H1 (cell line): ENCODE results near the gene ZFYVE27. TPM values are rescaled to one million over a fixed set of nuclear protein-coding genes. Genes with fewer than 3 reads are reported as not detected.

Experiments
- ATF2 ChIP-seq: IDR thresholded peaks from 2 replicates; pipeline ENCODE4 v1.6.1; 2012; ENCODE audit warnings: low read length, inconsistent platforms
- CBX5 ChIP-seq: fragments of 300-800, 300-1000 bp; sonication (generic); IDR thresholded peaks from 2 replicates; pipeline ENCODE4 v1.7.1; 2016; ENCODE audit warnings: antibody characterized with exemption, low read length, low read depth
- HDAC6 ChIP-seq: IDR thresholded peaks from one replicate; pipeline ENCODE4 v1.7.1; 2012; ENCODE audit warnings: low read depth, mild to moderate bottlenecking, inconsistent platforms, low read length, moderate library complexity
- MAX ChIP-seq: IDR thresholded peaks from 2 replicates; pipeline ENCODE4 v1.6.1; 2012; ENCODE audit warnings: inconsistent platforms
- SP2 ChIP-seq: IDR thresholded peaks from 2 replicates; pipeline ENCODE4 v1.6.1; 2012; ENCODE audit warnings: mild to moderate bottlenecking, low read length, inconsistent platforms
- polyA plus RNA-seq, 7 experiments: library from polyadenylated mRNA; depleted of rRNA in 3 of 7; stranded (reverse) in 5 of 7; unstranded in 2 of 7; fragments of >200 nt in 5 of 7; fragments of 200-250 nt in 2 of 7; gene quantifications; 1 replicate in 5 of 7; 2 replicates in 1 of 7; 4 replicates in 1 of 7; pipeline versions ENCODE4 v1.2.1 to v1.2.3, GENCODE V29; 2011 to 2013; ENCODE audit warnings: missing spikeins in 2 of 7, mixed read lengths in 2 of 7
- total RNA-seq: library from RNA; stranded (reverse); fragmentation: NEBNext Ultra II Directional; extraction: Animal tissue kit (Norgen Biotek cat#: 25700); gene quantifications from 2 replicates; pipeline ENCODE4 v1.2.1, GENCODE V29; 2021

Gene ZFYVE27
- total and polyA plus RNA-seq, 2 of the 8 experiments (the other 6 are each of a cell fraction or from before 2014, with no cell fraction given): 16.6 to 19.8 TPM

DNA sequence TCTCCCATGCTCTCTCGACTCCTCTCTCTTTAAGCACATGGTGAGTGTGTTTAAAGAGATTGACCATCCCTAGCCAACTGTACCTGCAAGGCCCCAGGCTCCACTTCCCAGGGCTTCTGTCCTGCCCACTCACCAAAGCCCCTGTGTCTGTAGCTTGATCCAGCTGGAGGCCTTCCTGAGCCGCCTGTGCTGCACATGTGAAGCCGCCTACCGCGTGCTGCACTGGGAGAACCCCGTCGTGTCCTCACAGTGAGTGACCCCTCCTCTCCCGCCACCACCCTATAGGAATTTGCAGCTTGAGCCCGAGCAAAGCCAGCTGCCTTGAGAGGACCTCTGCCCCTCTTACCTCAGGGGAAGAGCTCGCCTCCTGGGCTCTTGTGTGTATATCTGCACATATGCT lies 11.2 kb downstream of the ZFYVE27 start (continued):
- TF ChIP-seq ATF2: no peak
- TF ChIP-seq MAX: no peak
- no peak for TF ChIP-seq CBX5
- TF ChIP-seq SP2: no peak
- TF ChIP-seq HDAC6: no peak
- TF ChIP-seq, all 59 proteins: peak for 0
